HEK293 (cell line): ENCODE measurements around the gene PGPEP1.

Experiments used
- KLF16 ChIP-seq: fragments of 450-650 bp; formaldehyde crosslinking; IDR thresholded peaks from 2 replicates; pipeline ENCODE4 v1.5.1; 2017; ENCODE audit warnings: missing biosample characterization, missing genetic modification characterization
- KLF8 ChIP-seq: fragments of 450-650 bp; formaldehyde crosslinking; IDR thresholded peaks from 2 replicates; pipeline ENCODE4 v1.5.1; 2016; ENCODE audit warnings: missing biosample characterization, missing genetic modification characterization
- OSR2 ChIP-seq: fragments of 450-650 bp; formaldehyde crosslinking; IDR thresholded peaks from 2 replicates; pipeline ENCODE4 v1.5.1; 2016; ENCODE audit warnings: missing biosample characterization, missing genetic modification characterization
- PRDM1 ChIP-seq: fragments of 450-650 bp; formaldehyde crosslinking; IDR thresholded peaks from 2 replicates; pipeline ENCODE4; 2016; ENCODE audit warnings: missing biosample characterization, missing genetic modification characterization
- SALL2 ChIP-seq: fragments of 450-650 bp; formaldehyde crosslinking; IDR thresholded peaks from 2 replicates; pipeline ENCODE4 v1.5.0; 2017; ENCODE audit warnings: missing biosample characterization, mild to moderate bottlenecking, missing genetic modification characterization, borderline replicate concordance
- YY1 ChIP-seq: fragments of 450-650 bp; formaldehyde crosslinking; IDR thresholded peaks from 2 replicates; pipeline ENCODE4 v1.5.1; 2018; ENCODE audit warnings: missing biosample characterization, missing genetic modification characterization
- ZBTB17 ChIP-seq: fragments of 450-650 bp; formaldehyde crosslinking; IDR thresholded peaks from 2 replicates; pipeline ENCODE4 v1.5.1; 2016; ENCODE audit warnings: missing biosample characterization, missing genetic modification characterization
- ZIC2 ChIP-seq: fragments of 450-650 bp; formaldehyde crosslinking; IDR thresholded peaks from 2 replicates; pipeline ENCODE4 v1.5.1; 2016; ENCODE audit warnings: missing biosample characterization, missing genetic modification characterization
- ZNF10 ChIP-seq: fragments of 450-650 bp; formaldehyde crosslinking; IDR thresholded peaks from 2 replicates; pipeline ENCODE4 v1.5.1; 2017; ENCODE audit warnings: missing biosample characterization, missing genetic modification characterization
- ZNF302 ChIP-seq: fragments of 450-650 bp; formaldehyde crosslinking; IDR thresholded peaks from 2 replicates; pipeline ENCODE4 v1.5.1; 2016; ENCODE audit warnings: missing biosample characterization, missing genetic modification characterization, low read depth
- ZNF341 ChIP-seq: fragments of 450-650 bp; formaldehyde crosslinking; IDR thresholded peaks from 2 replicates; pipeline ENCODE4; 2016; ENCODE audit warnings: low read depth, missing biosample characterization, missing genetic modification characterization
- ZNF558 ChIP-seq: fragments of 450-650 bp; formaldehyde crosslinking; IDR thresholded peaks from 2 replicates; pipeline ENCODE4 v1.5.1; 2016; ENCODE audit warnings: missing biosample characterization, missing genetic modification characterization
- ZNF561 ChIP-seq: fragments of 450-650 bp; IDR thresholded peaks from 2 replicates; pipeline ENCODE4 v1.5.1; 2018; ENCODE audit warnings: missing biosample characterization, missing genetic modification characterization, borderline replicate concordance
- ZNF571 ChIP-seq: fragments of 450-650 bp; formaldehyde crosslinking; IDR thresholded peaks from 2 replicates; pipeline ENCODE4 v1.5.0; 2017; ENCODE audit warnings: missing biosample characterization, missing genetic modification characterization
- ZNF596 ChIP-seq: fragments of 450-650 bp; IDR thresholded peaks from 2 replicates; pipeline ENCODE4 v1.5.0; 2018; ENCODE audit warnings: missing biosample characterization, mild to moderate bottlenecking, missing genetic modification characterization, moderate library complexity
- ZNF610 ChIP-seq: fragments of 450-650 bp; formaldehyde crosslinking; IDR thresholded peaks from 2 replicates; pipeline ENCODE4 v1.5.1; 2016; ENCODE audit warnings: missing biosample characterization, missing genetic modification characterization, borderline replicate concordance
- ZNF621 ChIP-seq: fragments of 450-650 bp; formaldehyde crosslinking; IDR thresholded peaks from 2 replicates; pipeline ENCODE4 v1.5.1; 2017; ENCODE audit warnings: missing biosample characterization, missing genetic modification characterization
- ZNF658 ChIP-seq: fragments of 450-650 bp; formaldehyde crosslinking; IDR thresholded peaks from 2 replicates; pipeline ENCODE4; 2016; ENCODE audit warnings: missing biosample characterization, missing genetic modification characterization
- ZNF76 ChIP-seq: fragments of 450-650 bp; formaldehyde crosslinking; IDR thresholded peaks from 2 replicates; pipeline ENCODE4; 2016; ENCODE audit warnings: low read depth, missing biosample characterization, missing genetic modification characterization, borderline replicate concordance
- ZNF776 ChIP-seq: fragments of 450-650 bp; formaldehyde crosslinking; IDR thresholded peaks from 2 replicates; pipeline ENCODE4 v1.5.0; 2017; ENCODE audit warnings: missing biosample characterization, missing genetic modification characterization, borderline replicate concordance
- ZNF791 ChIP-seq: fragments of 450-650 bp; formaldehyde crosslinking; IDR thresholded peaks from 2 replicates; pipeline ENCODE4 v1.5.1; 2016; ENCODE audit warnings: missing biosample characterization, missing genetic modification characterization
- ZXDB ChIP-seq: fragments of 450-650 bp; formaldehyde crosslinking; IDR thresholded peaks from 2 replicates; pipeline ENCODE4 v1.5.1; 2016; ENCODE audit warnings: missing biosample characterization, missing genetic modification characterization
- TF ChIP-seq, protein P1 (sequence below): fragments of 450-650 bp; formaldehyde crosslinking; IDR thresholded peaks from 2 replicates; pipeline ENCODE4 v1.5.1; 2016; ENCODE audit warnings: missing biosample characterization, missing genetic modification characterization
- TF ChIP-seq, protein P2 (sequence below): fragments of 450-650 bp; formaldehyde crosslinking; IDR thresholded peaks from 2 replicates; pipeline ENCODE4 v1.5.1; 2016; ENCODE audit warnings: missing biosample characterization, missing genetic modification characterization
- TF ChIP-seq, protein P3 (sequence below): fragments of 450-650 bp; formaldehyde crosslinking; conservative IDR thresholded peaks from 2 replicates; pipeline ENCODE4 v1.5.1; 2016; ENCODE audit warnings: low read depth, missing biosample characterization, missing genetic modification characterization
- TF ChIP-seq, protein P4 (sequence below): fragments of 450-650 bp; formaldehyde crosslinking; IDR thresholded peaks from 2 replicates; pipeline ENCODE4 v1.5.1; 2016; ENCODE audit warnings: missing biosample characterization, missing genetic modification characterization
- TF ChIP-seq, protein P5 (sequence below): fragments of 450-650 bp; formaldehyde crosslinking; IDR thresholded peaks from 2 replicates; pipeline ENCODE4 v1.5.1; 2016; ENCODE audit warnings: missing biosample characterization, missing genetic modification characterization
- TF ChIP-seq, protein P6 (sequence below): fragments of 450-650 bp; formaldehyde crosslinking; IDR thresholded peaks from 2 replicates; pipeline ENCODE4 v1.5.1; 2016; ENCODE audit warnings: missing biosample characterization, missing genetic modification characterization

PGPEP1 gene

DNA sequence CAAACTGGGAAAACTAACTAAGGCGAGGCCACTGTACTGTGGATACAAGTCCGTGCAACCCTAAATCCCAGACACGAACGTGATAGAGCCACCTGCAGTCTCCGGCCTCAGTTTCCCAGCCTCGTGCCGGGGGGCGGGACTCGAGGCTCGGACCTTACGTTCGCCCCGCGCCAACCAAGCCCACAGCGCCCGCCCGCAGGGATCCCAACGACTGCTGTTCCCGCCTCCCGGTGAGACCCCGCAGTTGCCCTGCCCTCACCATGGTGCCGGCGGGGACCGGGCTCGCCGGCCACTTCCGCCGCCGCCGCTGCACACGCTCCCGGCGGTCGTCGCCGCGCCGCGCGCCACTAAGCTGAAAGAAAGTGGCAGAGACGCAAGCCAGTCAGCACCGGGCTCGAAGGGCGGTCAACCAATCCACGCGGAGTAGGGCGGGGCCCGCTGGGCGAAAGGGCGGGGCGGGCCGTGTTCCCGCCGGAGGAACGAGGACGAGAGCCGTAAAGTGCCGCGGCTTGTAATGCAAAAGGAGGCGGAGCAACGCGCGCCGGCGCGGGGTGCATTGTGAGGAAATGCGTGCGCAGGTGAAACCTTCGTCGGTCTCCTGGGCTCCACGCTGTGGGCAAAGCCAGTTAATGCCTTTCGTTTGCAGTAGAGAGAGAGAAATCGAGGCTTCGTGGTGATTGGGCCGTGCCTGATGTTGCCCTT, 17.5 kb upstream of the PGPEP1 start, which contains the start of gene LSM4 (continued):
- TF ChIP-seq, protein P1, sequence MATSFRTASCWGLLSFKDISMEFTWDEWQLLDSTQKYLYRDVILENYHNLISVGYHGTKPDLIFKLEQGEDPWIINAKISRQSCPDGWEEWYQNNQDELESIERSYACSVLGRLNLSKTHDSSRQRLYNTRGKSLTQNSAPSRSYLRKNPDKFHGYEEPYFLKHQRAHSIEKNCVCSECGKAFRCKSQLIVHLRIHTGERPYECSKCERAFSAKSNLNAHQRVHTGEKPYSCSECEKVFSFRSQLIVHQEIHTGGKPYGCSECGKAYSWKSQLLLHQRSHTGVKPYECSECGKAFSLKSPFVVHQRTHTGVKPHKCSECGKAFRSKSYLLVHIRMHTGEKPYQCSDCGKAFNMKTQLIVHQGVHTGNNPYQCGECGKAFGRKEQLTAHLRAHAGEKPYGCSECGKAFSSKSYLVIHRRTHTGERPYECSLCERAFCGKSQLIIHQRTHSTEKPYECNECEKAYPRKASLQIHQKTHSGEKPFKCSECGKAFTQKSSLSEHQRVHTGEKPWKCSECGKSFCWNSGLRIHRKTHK, result no peak
- TF ChIP-seq ZNF776 (tag by site-specific recombination) (no peak), ZNF302 (tag by site-specific recombination) (no peak), ZNF596 (tag by site-specific recombination) (0 out of 2 replicates have a peak, but pooled peaks have one; percentile 5), ZBTB17 (tag by site-specific recombination) (no peak), ZNF76 (tag by site-specific recombination) (peak; percentile 56; the same call in 1 of the 2 replicates), ZNF610 (tag by site-specific recombination) (0 out of 2 replicates have a peak, but pooled peaks have one; percentile 44), YY1 (peak; percentile 33; the same call in 1 of the 2 replicates), ZNF341 (tag by site-specific recombination) (peak; percentile 93), ZNF791 (tag by site-specific recombination) (no peak), ZNF658 (tag by site-specific recombination) (no peak), PRDM1 (tag by site-specific recombination) (peak; percentile 89), ZNF558 (no peak), ZNF621 (tag by site-specific recombination) (no peak), ZIC2 (tag by site-specific recombination) (peak; percentile 62), OSR2 (tag by site-specific recombination) (0 out of 2 replicates have a peak, but pooled peaks have one; percentile 36), ZNF571 (tag by site-specific recombination) (no peak), ZNF10 (tag by site-specific recombination) (peak; percentile 76; the same call in 1 of the 2 replicates), ZXDB (tag by site-specific recombination) (0 out of 2 replicates have a peak, but pooled peaks have one; percentile 44), ZNF561 (tag by site-specific recombination) (peak; percentile 65; the same call in 1 of the 2 replicates), KLF16 (peak; percentile 49; the same call in 1 of the 2 replicates), KLF8 (tag by site-specific recombination) (peak; percentile 70), SALL2 (no peak)
- TF ChIP-seq, protein P2, sequence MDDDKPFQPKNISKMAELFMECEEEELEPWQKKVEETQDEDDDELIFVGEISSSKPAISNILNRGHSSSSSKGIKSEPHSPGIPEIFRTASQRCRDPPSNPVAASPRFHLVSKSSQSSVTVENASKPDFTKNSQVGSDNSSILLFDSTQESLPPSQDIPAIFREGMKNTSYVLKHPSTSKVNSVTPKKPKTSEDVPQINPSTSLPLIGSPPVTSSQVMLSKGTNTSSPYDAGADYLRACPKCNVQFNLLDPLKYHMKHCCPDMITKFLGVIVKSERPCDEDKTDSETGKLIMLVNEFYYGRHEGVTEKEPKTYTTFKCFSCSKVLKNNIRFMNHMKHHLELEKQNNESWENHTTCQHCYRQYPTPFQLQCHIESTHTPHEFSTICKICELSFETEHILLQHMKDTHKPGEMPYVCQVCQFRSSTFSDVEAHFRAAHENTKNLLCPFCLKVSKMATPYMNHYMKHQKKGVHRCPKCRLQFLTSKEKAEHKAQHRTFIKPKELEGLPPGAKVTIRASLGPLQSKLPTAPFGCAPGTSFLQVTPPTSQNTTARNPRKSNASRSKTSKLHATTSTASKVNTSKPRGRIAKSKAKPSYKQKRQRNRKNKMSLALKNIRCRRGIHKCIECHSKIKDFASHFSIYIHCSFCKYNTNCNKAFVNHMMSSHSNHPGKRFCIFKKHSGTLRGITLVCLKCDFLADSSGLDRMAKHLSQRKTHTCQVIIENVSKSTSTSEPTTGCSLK (tag by site-specific recombination), result no peak
- TF ChIP-seq, protein P3, sequence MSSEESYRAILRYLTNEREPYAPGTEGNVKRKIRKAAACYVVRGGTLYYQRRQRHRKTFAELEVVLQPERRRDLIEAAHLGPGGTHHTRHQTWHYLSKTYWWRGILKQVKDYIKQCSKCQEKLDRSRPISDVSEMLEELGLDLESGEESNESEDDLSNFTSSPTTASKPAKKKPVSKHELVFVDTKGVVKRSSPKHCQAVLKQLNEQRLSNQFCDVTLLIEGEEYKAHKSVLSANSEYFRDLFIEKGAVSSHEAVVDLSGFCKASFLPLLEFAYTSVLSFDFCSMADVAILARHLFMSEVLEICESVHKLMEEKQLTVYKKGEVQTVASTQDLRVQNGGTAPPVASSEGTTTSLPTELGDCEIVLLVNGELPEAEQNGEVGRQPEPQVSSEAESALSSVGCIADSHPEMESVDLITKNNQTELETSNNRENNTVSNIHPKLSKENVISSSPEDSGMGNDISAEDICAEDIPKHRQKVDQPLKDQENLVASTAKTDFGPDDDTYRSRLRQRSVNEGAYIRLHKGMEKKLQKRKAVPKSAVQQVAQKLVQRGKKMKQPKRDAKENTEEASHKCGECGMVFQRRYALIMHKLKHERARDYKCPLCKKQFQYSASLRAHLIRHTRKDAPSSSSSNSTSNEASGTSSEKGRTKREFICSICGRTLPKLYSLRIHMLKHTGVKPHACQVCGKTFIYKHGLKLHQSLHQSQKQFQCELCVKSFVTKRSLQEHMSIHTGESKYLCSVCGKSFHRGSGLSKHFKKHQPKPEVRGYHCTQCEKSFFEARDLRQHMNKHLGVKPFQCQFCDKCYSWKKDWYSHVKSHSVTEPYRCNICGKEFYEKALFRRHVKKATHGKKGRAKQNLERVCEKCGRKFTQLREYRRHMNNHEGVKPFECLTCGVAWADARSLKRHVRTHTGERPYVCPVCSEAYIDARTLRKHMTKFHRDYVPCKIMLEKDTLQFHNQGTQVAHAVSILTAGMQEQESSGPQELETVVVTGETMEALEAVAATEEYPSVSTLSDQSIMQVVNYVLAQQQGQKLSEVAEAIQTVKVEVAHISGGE, result peak; percentile 85
- TF ChIP-seq, protein P4, sequence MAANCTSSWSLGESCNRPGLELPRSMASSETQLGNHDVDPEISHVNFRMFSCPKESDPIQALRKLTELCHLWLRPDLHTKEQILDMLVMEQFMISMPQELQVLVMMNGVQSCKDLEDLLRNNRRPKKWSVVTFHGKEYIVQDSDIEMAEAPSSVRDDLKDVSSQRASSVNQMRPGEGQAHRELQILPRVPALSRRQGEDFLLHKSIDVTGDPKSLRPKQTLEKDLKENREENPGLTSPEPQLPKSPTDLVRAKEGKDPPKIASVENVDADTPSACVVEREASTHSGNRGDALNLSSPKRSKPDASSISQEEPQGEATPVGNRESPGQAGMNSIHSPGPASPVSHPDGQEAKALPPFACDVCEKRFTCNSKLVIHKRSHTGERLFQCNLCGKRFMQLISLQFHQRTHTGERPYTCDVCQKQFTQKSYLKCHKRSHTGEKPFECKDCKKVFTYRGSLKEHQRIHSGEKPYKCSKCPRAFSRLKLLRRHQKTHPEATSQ (tag by site-specific recombination), result peak; percentile 56; the same call in 1 of the 2 replicates
- TF ChIP-seq, protein P5, sequence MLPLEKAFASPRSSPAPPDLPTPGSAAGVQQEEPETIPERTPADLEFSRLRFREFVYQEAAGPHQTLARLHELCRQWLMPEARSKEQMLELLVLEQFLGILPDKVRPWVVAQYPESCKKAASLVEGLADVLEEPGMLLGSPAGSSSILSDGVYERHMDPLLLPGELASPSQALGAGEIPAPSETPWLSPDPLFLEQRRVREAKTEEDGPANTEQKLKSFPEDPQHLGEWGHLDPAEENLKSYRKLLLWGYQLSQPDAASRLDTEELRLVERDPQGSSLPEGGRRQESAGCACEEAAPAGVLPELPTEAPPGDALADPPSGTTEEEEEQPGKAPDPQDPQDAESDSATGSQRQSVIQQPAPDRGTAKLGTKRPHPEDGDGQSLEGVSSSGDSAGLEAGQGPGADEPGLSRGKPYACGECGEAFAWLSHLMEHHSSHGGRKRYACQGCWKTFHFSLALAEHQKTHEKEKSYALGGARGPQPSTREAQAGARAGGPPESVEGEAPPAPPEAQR (tag by site-specific recombination), result peak; percentile 39; the same call in 1 of the 2 replicates
- TF ChIP-seq, protein P6, sequence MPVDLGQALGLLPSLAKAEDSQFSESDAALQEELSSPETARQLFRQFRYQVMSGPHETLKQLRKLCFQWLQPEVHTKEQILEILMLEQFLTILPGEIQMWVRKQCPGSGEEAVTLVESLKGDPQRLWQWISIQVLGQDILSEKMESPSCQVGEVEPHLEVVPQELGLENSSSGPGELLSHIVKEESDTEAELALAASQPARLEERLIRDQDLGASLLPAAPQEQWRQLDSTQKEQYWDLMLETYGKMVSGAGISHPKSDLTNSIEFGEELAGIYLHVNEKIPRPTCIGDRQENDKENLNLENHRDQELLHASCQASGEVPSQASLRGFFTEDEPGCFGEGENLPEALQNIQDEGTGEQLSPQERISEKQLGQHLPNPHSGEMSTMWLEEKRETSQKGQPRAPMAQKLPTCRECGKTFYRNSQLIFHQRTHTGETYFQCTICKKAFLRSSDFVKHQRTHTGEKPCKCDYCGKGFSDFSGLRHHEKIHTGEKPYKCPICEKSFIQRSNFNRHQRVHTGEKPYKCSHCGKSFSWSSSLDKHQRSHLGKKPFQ (tag by site-specific recombination), result peak; percentile 30; the same call in 1 of the 2 replicates
